SH-SY5Y (cell line): ENCODE measurements around the gene FAM89A.

ENCODE experiments used
- GATA2 ChIP-seq: IDR thresholded peaks from 2 replicates; pipeline ENCODE4 v1.6.1; 2011; ENCODE audit warnings: mild to moderate bottlenecking, low read depth, low read length
- GATA3 ChIP-seq: IDR thresholded peaks from 2 replicates; pipeline ENCODE4 v1.6.1; 2011; ENCODE audit warnings: low read depth, mild to moderate bottlenecking, low read length, moderate library complexity

- no peak for TF ChIP-seq GATA2
- no peak for TF ChIP-seq GATA3
These were observed 23.1 kb downstream of the FAM89A start for GRCh38 chr1:231016966-231017365.
